RWPE2 (cell line): ENCODE data around the gene NACC2.

Experiments
- ATAC-seq: fragments of 200-7000 bp; cut with Tn5 transposase; 3 replicates; pipeline ENCODE4 v1.9.1; 2021; ENCODE audit warnings: low read depth
- DNase-seq: peaks from one replicate; pipeline ENCODE4 v3.0.0-alpha.2; 2020; ENCODE audit warnings: low spot score
- H3K27ac ChIP-seq: fragments of 450-650 bp; 2 replicates; pipeline ENCODE4 v1.5.1; 2017; ENCODE audit warnings: mild to moderate bottlenecking; ENCODE audit not compliant: poor library complexity, severe bottlenecking
- H3K27me3 ChIP-seq: fragments of 250-450 bp; sonication (Bioruptor Pico); 2 replicates; pipeline ENCODE4 v1.5.1; 2021; ENCODE audit warnings: mild to moderate bottlenecking, moderate library complexity; ENCODE audit not compliant: insufficient read depth, poor library complexity, severe bottlenecking
- H3K36me3 ChIP-seq: fragments of 250-450 bp; sonication (Bioruptor Pico); 2 replicates; pipeline ENCODE4 v1.5.1; 2020; ENCODE audit warnings: low read depth, mild to moderate bottlenecking, moderate library complexity
- H3K4me1 ChIP-seq: fragments of 250-450 bp; sonication (Bioruptor Pico); 2 replicates; pipeline ENCODE4 v1.5.1; 2021; ENCODE audit warnings: mild to moderate bottlenecking, moderate library complexity; ENCODE audit not compliant: insufficient read depth, poor library complexity, severe bottlenecking
- H3K4me3 ChIP-seq: fragments of 250-450 bp; sonication (Bioruptor Pico); 2 replicates; pipeline ENCODE4 v1.5.1; 2021; ENCODE audit warnings: mild to moderate bottlenecking, moderate library complexity; ENCODE audit not compliant: severe bottlenecking
- H3K9me3 ChIP-seq: fragments of 250-450 bp; sonication (Bioruptor Pico); 2 replicates; pipeline ENCODE4 v1.5.1; 2021; ENCODE audit warnings: mild to moderate bottlenecking, moderate library complexity; ENCODE audit not compliant: severe bottlenecking
- TF ChIP-seq, protein P1 (sequence below): fragments of 450-650 bp; IDR thresholded peaks from one replicate; pipeline ENCODE4 v1.5.1; 2017; ENCODE audit warnings: mild to moderate bottlenecking, moderate library complexity; ENCODE audit not compliant: poor library complexity, severe bottlenecking

The NACC2 gene

DNA sequence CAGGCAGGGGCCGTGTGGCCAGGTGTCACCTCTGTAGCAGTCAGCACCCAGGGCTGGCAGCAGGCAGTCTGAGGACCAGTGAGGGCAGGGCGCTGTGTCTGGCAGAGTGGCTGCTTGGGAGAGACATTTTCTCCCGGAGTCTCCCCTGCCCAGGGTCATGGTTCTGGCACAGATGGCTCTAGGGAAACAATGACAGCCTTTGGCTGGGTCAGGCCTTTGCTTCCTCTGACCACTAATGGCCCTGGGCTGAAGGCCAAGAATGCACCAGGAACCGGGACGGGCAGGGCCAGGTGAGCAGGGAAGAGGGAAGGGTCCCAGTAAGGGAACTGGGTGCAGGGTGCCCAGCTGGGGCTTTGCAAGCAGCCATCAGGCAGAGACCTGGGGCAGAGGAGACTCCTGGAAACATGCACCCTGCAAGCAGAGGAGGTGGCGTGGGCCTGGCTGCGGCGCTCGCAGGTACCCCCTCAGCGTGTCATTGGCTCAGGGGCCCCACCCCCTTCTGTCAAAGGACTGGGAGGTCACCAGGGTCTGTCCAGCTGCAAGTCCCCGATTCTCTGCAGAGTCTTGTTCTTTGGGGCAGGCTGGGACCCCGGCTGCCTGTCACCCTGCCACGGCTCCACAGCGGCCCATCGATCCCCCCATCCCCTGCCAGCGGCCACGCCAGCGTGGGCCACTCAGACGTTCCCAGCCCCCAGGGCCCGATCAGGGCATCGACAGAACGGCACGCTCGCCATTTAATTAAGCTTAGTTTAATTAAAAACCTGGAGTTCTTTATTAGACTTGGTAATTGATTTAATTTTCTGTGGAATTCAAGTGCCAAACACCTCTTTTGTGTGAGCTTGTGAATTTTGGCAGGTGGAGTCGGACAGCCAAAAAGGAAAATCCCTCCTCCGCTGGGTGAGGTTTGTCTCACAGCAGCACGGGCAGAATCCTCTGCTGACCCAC is 42.5 kb upstream of the NACC2 start:
- Histone ChIP-seq H3K4me1 (no peaks in the 10 kb centered on the region), H3K27me3 (peaks cover 23% of the 10 kb centered on the region), H3K4me3 (no peak overlapping the region), H3K36me3 (no peaks in the 10 kb centered on the region), H3K27ac (no peak overlapping the region), H3K9me3 (no peaks in the 10 kb centered on the region)
- TF ChIP-seq, protein P1, sequence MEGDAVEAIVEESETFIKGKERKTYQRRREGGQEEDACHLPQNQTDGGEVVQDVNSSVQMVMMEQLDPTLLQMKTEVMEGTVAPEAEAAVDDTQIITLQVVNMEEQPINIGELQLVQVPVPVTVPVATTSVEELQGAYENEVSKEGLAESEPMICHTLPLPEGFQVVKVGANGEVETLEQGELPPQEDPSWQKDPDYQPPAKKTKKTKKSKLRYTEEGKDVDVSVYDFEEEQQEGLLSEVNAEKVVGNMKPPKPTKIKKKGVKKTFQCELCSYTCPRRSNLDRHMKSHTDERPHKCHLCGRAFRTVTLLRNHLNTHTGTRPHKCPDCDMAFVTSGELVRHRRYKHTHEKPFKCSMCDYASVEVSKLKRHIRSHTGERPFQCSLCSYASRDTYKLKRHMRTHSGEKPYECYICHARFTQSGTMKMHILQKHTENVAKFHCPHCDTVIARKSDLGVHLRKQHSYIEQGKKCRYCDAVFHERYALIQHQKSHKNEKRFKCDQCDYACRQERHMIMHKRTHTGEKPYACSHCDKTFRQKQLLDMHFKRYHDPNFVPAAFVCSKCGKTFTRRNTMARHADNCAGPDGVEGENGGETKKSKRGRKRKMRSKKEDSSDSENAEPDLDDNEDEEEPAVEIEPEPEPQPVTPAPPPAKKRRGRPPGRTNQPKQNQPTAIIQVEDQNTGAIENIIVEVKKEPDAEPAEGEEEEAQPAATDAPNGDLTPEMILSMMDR = no peak
- peak; percentile 24; the same call in 1 of the 3 replicates for ATAC-seq
- no peak for DNase-seq

DNA sequence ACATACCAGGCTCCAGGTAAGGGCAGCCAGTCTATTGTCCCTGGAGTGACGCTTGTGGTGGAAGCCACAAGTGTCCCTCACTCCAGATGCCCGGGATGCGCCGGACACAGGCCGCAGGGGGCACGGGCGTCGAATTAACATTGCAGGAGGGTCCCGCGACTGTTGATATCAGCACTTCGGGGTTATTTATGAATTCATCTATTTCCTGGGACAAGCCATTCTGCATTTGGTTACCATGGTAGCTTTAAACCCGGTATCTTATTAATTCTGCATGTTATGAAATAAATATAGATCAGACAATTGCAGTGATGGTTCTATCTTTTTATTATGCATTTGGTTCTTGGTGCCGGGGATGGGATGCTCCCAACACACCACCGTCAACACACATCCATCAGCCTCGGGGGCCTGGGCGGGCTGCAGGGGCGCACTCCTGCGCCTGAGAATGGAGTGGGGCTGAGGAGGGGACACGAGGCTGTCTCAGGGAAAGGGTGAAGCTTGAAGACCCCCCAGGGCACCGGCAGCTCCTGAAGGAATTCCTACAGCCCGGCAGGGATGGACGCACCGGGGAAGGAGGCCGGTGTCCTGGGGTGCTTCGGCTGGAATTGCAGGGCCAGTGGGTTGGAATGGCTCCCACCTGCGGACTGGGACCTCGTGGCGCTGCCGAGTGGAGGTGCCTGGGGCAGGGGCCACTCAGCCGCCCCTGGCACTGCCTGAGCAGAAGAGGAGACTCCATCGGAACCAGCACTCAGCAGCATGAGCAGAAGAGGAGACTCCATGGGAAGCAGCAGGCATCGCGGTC is 41.2 kb upstream of the NACC2 start:
- Histone ChIP-seq H3K9me3 (no peaks in the 10 kb centered on the region), H3K27ac (no peak overlapping the region), H3K4me3 (no peak overlapping the region), H3K36me3 (no peaks in the 10 kb centered on the region), H3K4me1 (no peaks in the 10 kb centered on the region), H3K27me3 (peaks cover 35% of the 10 kb centered on the region)
- DNase-seq (no peak), ATAC-seq (no peak)
- TF ChIP-seq, protein P1 = no peak

DNA sequence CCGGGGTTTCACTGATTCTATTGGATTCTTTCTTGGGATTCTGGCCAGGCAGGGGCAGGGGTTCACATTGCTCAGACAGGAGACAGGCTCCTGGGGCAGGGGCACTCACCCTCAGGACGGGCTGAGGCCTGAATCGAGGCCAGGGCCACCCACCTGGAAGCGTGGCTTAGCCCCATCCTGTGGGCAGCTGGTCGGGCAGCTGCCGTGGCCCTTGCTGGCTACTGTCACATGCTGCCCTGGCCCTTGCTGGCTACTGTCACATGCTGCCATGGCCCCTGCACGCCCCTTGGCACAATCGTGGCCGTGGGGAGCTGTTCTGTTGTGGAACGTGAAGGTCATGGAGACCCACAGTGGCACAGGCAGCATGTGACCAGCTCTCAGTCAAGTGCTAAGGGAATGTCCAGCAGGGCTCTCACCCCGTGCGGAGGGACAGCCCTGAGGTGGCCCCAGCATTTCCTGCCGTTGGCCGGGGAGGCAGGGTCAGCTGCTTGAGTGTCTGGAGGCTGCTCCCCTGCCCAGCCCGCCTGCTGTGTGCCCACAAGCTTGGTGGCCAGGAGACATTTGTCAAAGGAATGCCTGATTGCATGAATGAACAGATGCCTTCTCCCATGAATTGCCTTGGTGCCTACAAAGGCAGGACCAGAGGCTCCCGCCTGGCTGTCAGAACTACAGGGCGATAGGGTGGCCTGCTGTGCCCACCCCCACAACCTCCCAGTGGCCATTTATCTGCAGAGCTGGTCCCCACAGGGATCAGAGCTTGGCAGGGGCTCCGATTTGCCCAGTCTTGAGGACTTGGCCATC is 40.4 kb upstream of the NACC2 start:
- TF ChIP-seq, protein P1 = no peak
- no peaks in the 10 kb centered on the region for H3K9me3 ChIP-seq
- no peak overlapping the region for H3K27ac ChIP-seq
- no peak overlapping the region for H3K4me3 ChIP-seq
- DNase-seq = no peak
- H3K36me3 ChIP-seq = no peaks in the 10 kb centered on the region
- H3K4me1 ChIP-seq = no peaks in the 10 kb centered on the region
- peaks cover 35% of the 10 kb centered on the region for H3K27me3 ChIP-seq
- ATAC-seq = no peak

DNA sequence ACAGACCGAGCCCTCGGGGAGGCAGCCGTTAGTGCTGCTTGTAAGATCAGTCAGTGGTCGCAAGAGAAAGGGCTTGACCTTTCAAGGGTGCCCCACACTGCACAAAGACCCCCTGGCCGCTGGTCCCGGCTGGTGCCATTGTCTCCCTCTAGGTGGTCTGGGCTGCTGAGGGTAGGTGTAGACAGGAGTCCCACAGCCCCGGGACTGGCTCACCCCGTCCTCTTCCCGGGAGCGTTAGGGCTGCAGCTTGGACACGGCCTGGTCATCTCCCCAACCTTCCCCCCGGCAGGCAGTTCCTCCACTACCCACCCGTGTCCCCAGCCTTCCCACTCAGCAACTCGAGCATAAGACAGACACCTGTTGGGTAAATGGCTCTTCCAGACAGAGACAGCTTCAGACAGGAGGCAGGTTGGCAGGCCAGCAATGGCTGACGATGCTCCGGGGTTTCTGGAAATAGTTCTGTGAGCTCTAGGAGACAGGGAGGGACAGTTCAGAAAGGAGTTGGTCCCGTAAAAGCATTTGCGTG is 38.9 kb upstream of the NACC2 start:
- Histone ChIP-seq H3K9me3 (no peaks in the 10 kb centered on the region), H3K4me3 (no peak overlapping the region), H3K4me1 (no peaks in the 10 kb centered on the region), H3K36me3 (no peaks in the 10 kb centered on the region), H3K27ac (no peak overlapping the region), H3K27me3 (peaks cover 41% of the 10 kb centered on the region)
- DNase-seq (no peak), ATAC-seq (no peak)
- TF ChIP-seq, protein P1 = no peak
